Stimulated activated CD4-positive, alpha-beta T cell treated with anti-CD3 and anti-CD28 coated beads, TNF-alpha, amount 100 ng/mL, for 4 hours (primary cell): Measurements from ENCODE around the gene PXMP2.
A peak's percentile ranks its signal among the peaks of the same experiment; 100 is the strongest.
"Not testable (repeated sequence)": the region's sequence is repeated elsewhere in the genome, so short reads cannot be mapped to it uniquely, and the experiment has no call there.

Experiments used
- DNase-seq, 3 experiments: peaks; one replicate each; pipeline ENCODE4 v3.0.0-alpha.2; 2020; ENCODE audit warnings: low read depth in 3 of 3

PXMP2 gene

DNA sequence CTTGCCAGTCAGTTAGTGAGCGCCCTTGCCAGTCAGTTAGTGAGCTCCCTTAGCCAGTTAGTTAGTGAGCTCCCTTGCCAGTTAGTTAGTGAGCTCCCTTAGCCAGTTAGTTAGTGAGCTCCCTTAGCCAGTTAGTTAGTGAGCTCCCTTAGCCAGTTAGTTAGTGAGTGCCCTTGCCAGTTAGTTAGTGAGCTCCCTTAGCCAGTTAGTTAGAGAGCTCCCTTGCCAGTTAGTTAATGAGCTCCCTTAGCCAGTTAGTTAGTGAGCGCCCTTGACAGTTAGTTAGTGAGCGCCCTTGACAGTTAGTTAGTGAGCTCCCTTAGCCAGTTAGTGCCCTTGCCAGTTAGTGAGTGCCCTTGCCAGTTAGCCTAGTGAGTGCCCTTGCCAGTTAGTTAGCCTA is 7.5 kb downstream of the PXMP2 start:
- DNase-seq, result not testable (repeated sequence)

GRCh38 chr12:132695431-132695830 is 8.0 kb downstream of the PXMP2 start:
- DNase-seq, result no peak

DNA sequence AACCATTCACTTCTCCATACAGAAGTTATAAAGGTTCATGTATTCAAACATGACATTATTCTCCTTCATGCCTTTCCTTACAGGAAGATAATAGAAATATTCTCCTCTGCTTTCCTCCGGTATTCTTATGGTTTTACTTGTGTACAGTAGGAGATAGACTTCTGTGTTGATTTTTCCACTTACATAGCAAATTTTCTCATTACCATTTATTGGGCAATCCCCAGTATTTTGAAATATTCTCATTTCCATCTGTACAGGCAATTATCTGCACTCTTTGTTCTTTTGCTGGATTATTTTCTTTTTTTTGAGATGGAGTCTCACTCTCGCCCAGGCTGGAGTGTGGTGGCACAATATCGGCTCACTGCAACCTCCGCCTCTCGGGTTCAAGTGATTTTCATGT is 11.0 kb downstream of the PXMP2 start:
- DNase-seq, result no peak

GRCh38 chr12:132700212-132700822 is 12.9 kb downstream of the PXMP2 start:
- no peak for DNase-seq

DNA sequence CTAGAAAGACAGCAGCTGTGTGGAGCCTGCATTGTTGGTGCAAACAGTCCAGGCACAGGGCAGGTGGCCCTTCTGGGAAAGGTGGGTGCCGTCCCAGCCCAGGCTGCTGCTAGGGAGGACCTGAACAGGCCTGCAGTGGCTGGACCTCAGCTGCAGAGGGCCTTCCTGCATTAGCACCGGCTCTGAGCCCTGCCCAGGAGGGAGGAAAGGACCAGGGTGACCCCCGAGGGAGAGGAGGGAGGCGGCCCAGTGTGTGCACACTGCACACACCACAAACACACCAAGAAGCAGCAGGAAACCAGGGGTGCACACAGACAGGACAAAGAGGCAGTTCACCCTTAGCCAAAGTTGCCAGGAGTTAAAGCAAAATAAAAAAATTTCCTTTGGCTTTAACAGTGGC is 15.3 kb downstream of the PXMP2 start:
- DNase-seq, result no peak

GRCh38 chr12:132703641-132704040 is 16.3 kb downstream of the PXMP2 start:
- DNase-seq, result no peak

DNA sequence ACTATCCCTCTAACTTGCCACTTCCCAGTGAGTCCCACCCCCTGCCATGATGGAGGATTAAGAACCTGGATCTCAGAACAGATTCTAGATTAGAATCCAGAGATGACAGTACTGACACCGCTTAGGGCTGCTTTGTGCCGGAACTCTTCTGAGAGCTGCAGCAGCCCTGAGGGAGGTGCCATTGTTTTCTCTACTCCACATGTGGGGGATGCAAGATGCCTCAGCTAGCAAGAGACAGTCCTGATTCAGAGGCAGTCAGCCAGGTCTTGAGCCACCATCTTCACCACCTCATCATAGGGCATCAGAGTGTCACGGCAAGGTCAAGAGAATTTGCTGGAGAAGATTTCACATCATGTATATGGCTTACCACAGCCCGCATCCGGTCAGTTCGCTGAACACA is 19.9 kb downstream of the PXMP2 start:
- DNase-seq, result no peak

- DNase-seq, result no peak
Observed at GRCh38 chr12:132708150-132708549, 20.8 kb downstream of the PXMP2 start.

DNA sequence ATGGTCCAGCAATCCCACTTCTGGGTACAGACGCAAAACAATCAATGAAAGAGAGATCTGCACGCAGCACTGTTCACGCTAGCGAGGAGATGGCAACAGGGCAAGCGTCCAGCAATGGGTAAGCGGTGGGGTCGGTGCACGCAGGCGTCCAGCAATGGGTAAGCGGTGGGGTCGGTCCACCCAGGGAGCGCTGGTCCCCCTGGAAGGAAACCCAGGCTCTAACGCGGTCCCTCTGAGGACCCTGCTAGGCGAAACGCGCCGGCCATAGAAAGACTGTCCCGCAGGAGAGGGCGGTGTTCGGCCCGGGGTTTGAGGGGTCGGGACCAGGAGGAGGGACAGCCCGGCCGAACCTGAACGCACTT is 22.6 kb downstream of the PXMP2 start:
- DNase-seq, result no peak

GRCh38 chr12:132710405-132711079 is 23.2 kb downstream of the PXMP2 start, which contains the start of gene PGAM5:
PGAM5 (plus strand) TSS chr12:132710842; CDS start chr12:132710877, 35 bp downstream.
- peak; percentile 77 to 89 (median 84) for DNase-seq

GRCh38 chr12:132711080-132711843 is 23.9 kb downstream of the PXMP2 start:
- DNase-seq, result peak in 1 of 3 experiments; percentile 23

- no peak for DNase-seq
Observed at GRCh38 chr12:132713123-132713522, 25.7 kb downstream of the PXMP2 start.

GRCh38 chr12:132715874-132716273 is 28.5 kb downstream of the PXMP2 start:
- no peak for DNase-seq

DNA sequence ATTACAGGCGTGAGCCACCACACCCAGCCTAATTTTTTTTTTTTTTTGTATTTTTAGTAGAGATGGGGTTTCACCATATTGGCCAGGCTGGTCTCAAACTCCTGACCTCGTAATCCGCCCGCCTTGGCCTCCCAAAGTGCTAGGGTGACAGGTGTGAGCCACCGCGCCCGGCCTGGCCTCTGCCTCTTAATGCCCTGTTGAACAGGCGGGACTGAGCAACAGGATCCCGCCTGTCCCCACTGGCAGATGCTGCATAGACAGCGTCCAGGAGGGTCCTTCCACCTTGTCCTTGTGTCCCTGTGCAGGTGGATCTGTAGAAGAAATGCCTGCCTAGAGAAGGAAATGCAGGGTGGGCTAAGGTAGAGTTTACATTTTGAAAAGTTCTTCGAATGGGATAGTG is 29.0 kb downstream of the PXMP2 start:
- DNase-seq, result no peak

GRCh38 chr12:132717011-132717410 is 29.6 kb downstream of the PXMP2 start:
- no peak for DNase-seq

GRCh38 chr12:132717531-132718387 is 30.4 kb downstream of the PXMP2 start:
- DNase-seq, result no peak

DNA sequence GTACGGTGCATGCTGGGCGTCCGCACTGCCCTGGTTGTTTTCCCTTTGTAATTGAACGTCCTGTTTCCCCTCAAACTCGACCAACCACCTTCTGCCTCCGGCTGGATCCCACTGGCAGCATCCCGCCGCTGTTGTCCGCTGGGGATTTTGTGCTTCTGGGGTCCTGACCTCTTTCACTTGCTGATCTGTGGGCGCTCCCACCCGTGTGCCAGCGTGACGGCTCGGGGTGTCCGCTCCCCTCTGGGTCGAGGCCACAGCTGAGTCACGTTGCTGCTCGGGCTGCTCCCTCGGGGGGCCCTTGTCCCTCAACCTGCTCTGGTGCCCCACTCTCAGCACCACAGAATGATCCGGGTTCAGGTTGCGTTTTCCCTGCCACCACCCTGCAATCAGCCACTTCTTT is 31.3 kb downstream of the PXMP2 start:
- no peak for DNase-seq

- no peak for DNase-seq
Observed at GRCh38 chr12:132719141-132719953, 32.0 kb downstream of the PXMP2 start.

- DNase-seq, result no peak
Observed at GRCh38 chr12:132719954-132720324, 32.6 kb downstream of the PXMP2 start.

DNA sequence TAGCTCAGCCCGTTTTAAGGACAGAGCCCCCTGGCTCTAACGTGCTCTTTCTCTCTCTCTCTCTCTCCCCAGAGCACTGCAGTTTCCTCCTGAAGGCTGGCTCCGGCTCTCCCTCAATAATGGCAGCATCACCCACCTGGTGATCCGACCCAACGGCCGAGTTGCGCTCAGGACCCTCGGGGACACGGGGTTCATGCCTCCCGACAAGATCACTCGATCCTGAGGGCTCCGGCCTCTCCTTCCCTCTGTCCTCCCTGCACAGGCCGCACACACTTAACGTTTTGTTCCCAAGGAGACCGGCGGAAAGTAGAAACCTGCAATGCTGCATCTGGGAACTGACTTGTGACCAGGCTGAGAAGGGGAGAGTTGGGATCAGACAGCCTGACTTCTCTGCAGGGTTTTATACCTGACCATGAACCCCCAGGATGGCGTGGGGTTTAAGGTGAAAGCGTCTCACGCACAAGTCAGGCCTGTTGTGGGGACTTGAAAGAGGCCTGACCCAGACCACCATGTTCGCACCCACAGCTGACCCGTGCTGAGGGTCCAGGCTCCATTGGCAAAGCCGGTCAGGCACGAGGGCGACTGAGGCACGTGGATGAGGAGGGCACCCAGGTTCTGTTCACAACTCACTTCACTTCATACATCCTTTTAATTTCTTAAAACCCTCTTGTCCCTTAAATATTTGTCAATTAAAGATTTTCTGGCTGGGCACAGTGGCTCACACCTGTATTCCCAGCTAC is 33.4 kb downstream of the PXMP2 start:
- no peak for DNase-seq
